DOHH2 (cell line): ENCODE data around the gene NPAP1.

Experiments
- H3F3A ChIP-seq: fragments of 200-600 bp; sonication (generic), shearing (Covaris generic); 2 replicates; pipeline ENCODE4 v1.6.0; 2016; ENCODE audit warnings: antibody characterized with exemption, mild to moderate bottlenecking; ENCODE audit not compliant: control insufficient read depth, insufficient read depth
- H3K27ac ChIP-seq: fragments of 200-600 bp; sonication (generic); 2 replicates; pipeline ENCODE4 v1.5.1; 2014; ENCODE audit warnings: low read depth, mild to moderate bottlenecking, low read length, moderate library complexity
- H3K27me3 ChIP-seq: fragments of 200-600 bp; sonication (generic); 2 replicates; pipeline ENCODE4 v1.6.1; 2014; ENCODE audit warnings: mild to moderate bottlenecking, low read length, mixed read lengths; ENCODE audit not compliant: control insufficient read depth
- H3K36me3 ChIP-seq: fragments of 200-600 bp; sonication (generic); 2 replicates; pipeline ENCODE4 v1.6.1; 2014; ENCODE audit warnings: mild to moderate bottlenecking, low read length, moderate library complexity, mixed read lengths; ENCODE audit not compliant: control insufficient read depth
- H3K4me1 ChIP-seq: fragments of 200-600 bp; sonication (generic); 2 replicates; pipeline ENCODE4 v1.6.1; 2014; ENCODE audit warnings: mild to moderate bottlenecking, low read length, mixed read lengths; ENCODE audit not compliant: control insufficient read depth
- H3K4me2 ChIP-seq: fragments of 200-600 bp; sonication (generic); 2 replicates; pipeline ENCODE4 v1.6.0; 2014; ENCODE audit warnings: mild to moderate bottlenecking, low read length, moderate library complexity
- H3K4me3 ChIP-seq: fragments of 200-600 bp; sonication (generic); 2 replicates; pipeline ENCODE4 v1.5.1; 2014; ENCODE audit warnings: mild to moderate bottlenecking, low read length, mixed read lengths
- H3K79me2 ChIP-seq: fragments of 200-600 bp; sonication (generic); 2 replicates; pipeline ENCODE4 v1.6.1; 2014; ENCODE audit warnings: mild to moderate bottlenecking, low read length, mixed read lengths; ENCODE audit not compliant: control insufficient read depth
- H3K9me2 ChIP-seq: fragments of 200-600 bp; sonication (generic); replicated peaks from 2 replicates; pipeline ENCODE4 v1.6.1; 2014; ENCODE audit warnings: mild to moderate bottlenecking, low read length, mixed read lengths; ENCODE audit not compliant: control insufficient read depth
- H3K9me3 ChIP-seq: fragments of 200-600 bp; sonication (generic); 2 replicates; pipeline ENCODE4 v1.6.1; 2014; ENCODE audit warnings: antibody characterized with exemption, low read length, mixed read lengths; ENCODE audit not compliant: control insufficient read depth, insufficient read depth
- H4K20me1 ChIP-seq: fragments of 200-600 bp; sonication (generic); 2 replicates; pipeline ENCODE4 v1.6.0; 2014; ENCODE audit warnings: low read depth, mild to moderate bottlenecking, antibody characterized with exemption, low read length, moderate library complexity; ENCODE audit not compliant: control insufficient read depth, insufficient read depth
- CTCF ChIP-seq: fragments of 200-600 bp; sonication (generic); IDR thresholded peaks from one replicate; pipeline ENCODE4 v1.5.1; 2014; ENCODE audit warnings: antibody characterized with exemption, mild to moderate bottlenecking, low read depth, low read length; ENCODE audit not compliant: poor library complexity, severe bottlenecking
- EZH2phosphoT487 ChIP-seq: fragments of 200-600 bp; sonication (generic); IDR thresholded peaks from 2 replicates; pipeline ENCODE4 v1.6.1; 2017; ENCODE audit warnings: borderline replicate concordance, mild to moderate bottlenecking, antibody characterized with exemption, low read length, moderate library complexity, mixed read lengths

The NPAP1 gene

DNA sequence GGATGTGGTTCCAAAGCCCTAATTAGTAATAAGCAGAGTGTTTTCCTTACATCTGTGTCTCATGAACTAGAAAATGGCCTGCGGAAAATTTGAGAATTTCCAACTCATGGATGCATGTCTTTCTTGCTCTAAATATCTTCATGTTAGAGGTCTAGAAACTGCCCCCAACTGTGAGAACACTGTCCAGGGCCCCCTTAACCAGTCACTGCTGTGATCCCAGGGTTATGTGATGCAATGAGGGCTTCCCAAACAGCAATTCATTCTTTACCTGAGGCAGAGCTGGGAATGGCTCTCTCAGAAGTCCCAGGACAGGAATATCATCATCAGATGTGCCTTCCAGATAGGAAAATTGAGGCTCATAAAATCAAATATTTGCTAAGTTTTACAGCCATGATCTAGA lies 8.2 kb downstream of the NPAP1 start:
- H3K4me2 ChIP-seq = no peak overlapping the region
- H3K27ac ChIP-seq = no peak overlapping the region
- no peaks in the 10 kb centered on the region for H3K4me1 ChIP-seq
- no peaks in the 10 kb centered on the region for H4K20me1 ChIP-seq
- H3K9me2 ChIP-seq = no peaks in the 10 kb centered on the region
- no peaks in the 10 kb centered on the region for H3K27me3 ChIP-seq
- H3K36me3 ChIP-seq = no peaks in the 10 kb centered on the region
- TF ChIP-seq EZH2phosphoT487 = no peak
- TF ChIP-seq CTCF = no peak
- peaks cover 10% of the 10 kb centered on the region; the same call in 1 of the 2 replicates for H3K9me3 ChIP-seq
- H3K79me2 ChIP-seq = no peaks in the 10 kb centered on the region
- no peaks in the 10 kb centered on the region for H3F3A ChIP-seq
- H3K4me3 ChIP-seq = no peak overlapping the region

GRCh38 chr15:24684313-24684712 lies 8.7 kb downstream of the NPAP1 start:
- Histone ChIP-seq H3K4me1 (no peaks in the 10 kb centered on the region), H3K36me3 (no peaks in the 10 kb centered on the region), H3K4me2 (no peak overlapping the region), H3K79me2 (no peaks in the 10 kb centered on the region), H4K20me1 (no peaks in the 10 kb centered on the region), H3K9me3 (peaks cover 10% of the 10 kb centered on the region; the same call in 1 of the 2 replicates), H3K9me2 (no peaks in the 10 kb centered on the region), H3K4me3 (no peak overlapping the region), H3K27me3 (no peaks in the 10 kb centered on the region), H3K27ac (no peak overlapping the region), H3F3A (no peaks in the 10 kb centered on the region)
- TF ChIP-seq CTCF (no peak), EZH2phosphoT487 (no peak)

DNA sequence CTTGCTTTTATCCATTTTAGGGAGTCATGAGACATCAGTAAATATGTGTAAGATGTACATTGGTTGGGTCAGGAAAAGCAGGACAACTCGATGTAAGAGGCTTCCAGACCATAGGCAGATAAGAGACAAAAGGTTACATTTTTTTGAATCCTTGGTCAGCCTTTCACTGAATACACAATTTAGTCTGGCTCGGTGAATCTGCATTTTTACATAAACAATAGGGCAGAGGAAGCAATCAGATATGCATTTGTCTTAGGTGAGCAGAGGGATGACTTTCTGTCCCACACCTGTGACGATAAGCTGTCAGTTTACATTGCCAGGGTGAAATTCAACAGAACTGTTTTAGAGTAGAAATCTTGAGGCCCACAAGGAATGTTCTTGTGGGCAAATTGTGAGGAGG lies 20.6 kb downstream of the NPAP1 start:
- H3K79me2 ChIP-seq = no peaks in the 10 kb centered on the region
- no peaks in the 10 kb centered on the region for H3K4me1 ChIP-seq
- no peaks in the 10 kb centered on the region for H4K20me1 ChIP-seq
- H3K27me3 ChIP-seq = no peaks in the 10 kb centered on the region
- H3K9me2 ChIP-seq = no peaks in the 10 kb centered on the region
- H3K4me2 ChIP-seq = no peak overlapping the region
- H3K9me3 ChIP-seq = peaks cover 4% of the 10 kb centered on the region; the same call in 1 of the 2 replicates
- no peaks in the 10 kb centered on the region for H3F3A ChIP-seq
- no peaks in the 10 kb centered on the region for H3K36me3 ChIP-seq
- TF ChIP-seq CTCF (no peak), EZH2phosphoT487 (no peak)
- no peak overlapping the region for H3K27ac ChIP-seq
- no peak overlapping the region for H3K4me3 ChIP-seq

GRCh38 chr15:24696842-24697241 lies 21.3 kb downstream of the NPAP1 start:
- Histone ChIP-seq H3K4me3 (no peak overlapping the region), H3K27me3 (no peaks in the 10 kb centered on the region), H3F3A (no peaks in the 10 kb centered on the region), H3K9me2 (no peaks in the 10 kb centered on the region), H3K4me2 (no peak overlapping the region), H3K36me3 (no peaks in the 10 kb centered on the region), H3K4me1 (no peaks in the 10 kb centered on the region), H3K79me2 (no peaks in the 10 kb centered on the region), H3K27ac (no peak overlapping the region), H4K20me1 (no peaks in the 10 kb centered on the region), H3K9me3 (peaks cover 4% of the 10 kb centered on the region; the same call in 1 of the 2 replicates)
- TF ChIP-seq EZH2phosphoT487 (no peak), CTCF (no peak)
